GM23338 (cell line): ENCODE results near the gene RIN3. TPM values are rescaled to one million over a fixed set of nuclear protein-coding genes. Genes with fewer than 3 reads are reported as not detected.

Source experiments
- ATAC-seq: fragments of 200-7000 bp; cut with Tn5 transposase; 3 replicates; pipeline ENCODE4 v1.9.1; 2020
- DNase-seq: peaks from one replicate; pipeline ENCODE4 v3.0.0-alpha.2; 2015; ENCODE audit warnings: low spot score
- H2AFZ ChIP-seq: fragments of 200-600 bp; sonication (generic); 2 replicates; pipeline ENCODE4 v1.8.0; 2016; ENCODE audit warnings: antibody characterized with exemption, mild to moderate bottlenecking, moderate library complexity
- H3F3A ChIP-seq: fragments of 200-600 bp; sonication (generic); replicated peaks from 2 replicates; pipeline ENCODE4 v1.8.0; 2017; ENCODE audit warnings: antibody characterized with exemption, mixed run types, low read depth
- H3K27ac ChIP-seq: fragments of 200-600 bp; sonication (generic); 2 replicates; pipeline ENCODE4 v1.6.1; 2016; ENCODE audit warnings: low read depth
- H3K27me3 ChIP-seq: fragments of 200-600 bp; sonication (generic); 2 replicates; pipeline ENCODE4 v1.8.0; 2016; ENCODE audit warnings: mild to moderate bottlenecking, mixed run types, moderate library complexity; ENCODE audit not compliant: insufficient read depth
- H3K36me3 ChIP-seq: fragments of 200-600 bp; sonication (generic); 2 replicates; pipeline ENCODE4 v1.8.0; 2016; ENCODE audit warnings: mild to moderate bottlenecking; ENCODE audit not compliant: insufficient read depth
- H3K4me1 ChIP-seq: fragments of 200-600 bp; sonication (generic); 2 replicates; pipeline ENCODE4 v1.8.0; 2016; ENCODE audit warnings: mild to moderate bottlenecking, moderate library complexity; ENCODE audit not compliant: insufficient read depth
- H3K4me2 ChIP-seq: fragments of 200-600 bp; sonication (generic); 2 replicates; pipeline ENCODE4 v1.7.1; 2017; ENCODE audit warnings: mixed run types
- H3K4me3 ChIP-seq: fragments of 200-600 bp; sonication (generic); 2 replicates; pipeline ENCODE4 v1.6.1; 2016; ENCODE audit warnings: mixed run types
- H3K79me2 ChIP-seq: fragments of 200-600 bp; sonication (generic); replicated peaks from 2 replicates; pipeline ENCODE4 v1.8.0; 2017; ENCODE audit warnings: mild to moderate bottlenecking; ENCODE audit not compliant: insufficient read depth
- H3K9me2 ChIP-seq: fragments of 200-600 bp; sonication (generic); 2 replicates; pipeline ENCODE4 v1.8.0; 2017; ENCODE audit not compliant: insufficient read depth
- H4K20me1 ChIP-seq: fragments of 200-600 bp; sonication (generic); replicated peaks from 2 replicates; pipeline ENCODE4 v1.8.0; 2017; ENCODE audit warnings: mild to moderate bottlenecking; ENCODE audit not compliant: insufficient read depth
- H3K27ac Mint-ChIP-seq: 2 replicates; pipeline ENCODE4 v1.8.0; 2020; ENCODE audit warnings: inconsistent platforms, mild to moderate bottlenecking, moderate library complexity, mixed read lengths
- H3K27me3 Mint-ChIP-seq: 3 replicates; pipeline ENCODE4 v1.8.0; 2022; ENCODE audit warnings: low read depth, mild to moderate bottlenecking, moderate library complexity, mixed read lengths, inconsistent platforms; ENCODE audit not compliant: insufficient read depth, poor library complexity
- H3K36me3 Mint-ChIP-seq: 3 replicates; pipeline ENCODE4 v1.8.0; 2021; ENCODE audit warnings: low read depth, mild to moderate bottlenecking, inconsistent platforms, moderate library complexity, mixed read lengths
- H3K4me1 Mint-ChIP-seq: 3 replicates; pipeline ENCODE4 v1.8.0; 2020; ENCODE audit warnings: mild to moderate bottlenecking, inconsistent platforms, mixed read lengths
- H3K4me3 Mint-ChIP-seq: 3 replicates; pipeline ENCODE4 v1.8.0; 2021; ENCODE audit warnings: moderate library complexity, mild to moderate bottlenecking, inconsistent platforms, mixed read lengths
- H3K9me3 Mint-ChIP-seq: 3 replicates; pipeline ENCODE4 v1.8.0; 2020; ENCODE audit warnings: moderate library complexity, mild to moderate bottlenecking, inconsistent platforms, mixed read lengths
- CREB1 ChIP-seq: fragments of 250-450 bp; sonication (Bioruptor Pico); IDR thresholded peaks from 2 replicates; pipeline ENCODE4 v1.5.0; 2020; ENCODE audit warnings: low read depth, mild to moderate bottlenecking, moderate library complexity
- CTCF ChIP-seq, 2 experiments: fragments of 200-600 bp in 1 of 2; sonication (generic) in 1 of 2; conservative IDR thresholded peaks; 2 replicates each; pipeline versions ENCODE4 v1.5.1 to v1.6.1; 2016 to 2017; ENCODE audit warnings: antibody characterized with exemption in 2 of 2, low read depth in 2 of 2, mild to moderate bottlenecking in 2 of 2, moderate library complexity in 1 of 2
- ETS1 ChIP-seq: IDR thresholded peaks from 2 replicates; pipeline ENCODE4 v1.6.1; 2016; ENCODE audit warnings: antibody characterized with exemption
- EZH2 ChIP-seq: fragments of 200-600 bp; sonication (generic); IDR thresholded peaks from one replicate; pipeline ENCODE4 v1.8.0; 2017; ENCODE audit warnings: antibody characterized with exemption, mild to moderate bottlenecking, low read depth; ENCODE audit not compliant: unreplicated experiment
- EZH2phosphoT487 ChIP-seq: fragments of 200-600 bp; sonication (generic); IDR thresholded peaks from one replicate; pipeline ENCODE4 v1.8.1; 2018; ENCODE audit warnings: antibody characterized with exemption; ENCODE audit not compliant: unreplicated experiment
- JUNB ChIP-seq: IDR thresholded peaks from one replicate; pipeline ENCODE4 v1.6.1; 2016; ENCODE audit warnings: antibody characterized with exemption; ENCODE audit not compliant: unreplicated experiment
- NANOG ChIP-seq: IDR thresholded peaks from 2 replicates; pipeline ENCODE4 v1.6.1; 2016; ENCODE audit warnings: antibody characterized with exemption, borderline replicate concordance
- POLR2AphosphoS5 ChIP-seq: IDR thresholded peaks from 2 replicates; pipeline ENCODE4 v1.6.1; 2016; ENCODE audit warnings: antibody characterized with exemption, low read depth
- REST ChIP-seq: IDR thresholded peaks from one replicate; pipeline ENCODE4 v1.6.1; 2018; ENCODE audit warnings: antibody characterized with exemption; ENCODE audit not compliant: unreplicated experiment
- STAT1 ChIP-seq: IDR thresholded peaks from one replicate; pipeline ENCODE4 v1.6.1; 2016; ENCODE audit warnings: antibody characterized with exemption; ENCODE audit not compliant: unreplicated experiment
- ZNF331 ChIP-seq: fragments of 250-450 bp; sonication (Bioruptor Pico); IDR thresholded peaks from 2 replicates; pipeline ENCODE4 v1.5.0; 2020; ENCODE audit warnings: low read depth, mild to moderate bottlenecking, moderate library complexity
- polyA plus RNA-seq: library from polyadenylated mRNA; unstranded; fragments of >200 nt; fragmentation: Nextera tagmentation; extraction: Ambion mirVana; gene quantifications from 2 replicates; pipeline ENCODE4 v1.2.1, GENCODE V29; 2016
- total RNA-seq: library from RNA; depleted of rRNA; stranded (reverse); fragments of >200 nt; shearing (Covaris generic); gene quantifications from 2 replicates; pipeline ENCODE4 v1.2.3, GENCODE V29; 2014

The RIN3 gene
- total and polyA plus RNA-seq, 2 experiments from 2014 or later = 0.97 to 1.5 TPM

GRCh38 chr14:92701826-92702225 lies 188.2 kb downstream of the RIN3 start (continued):
- TF ChIP-seq ETS1 = no peak
- no peak for TF ChIP-seq POLR2AphosphoS5
- no peak for TF ChIP-seq STAT1
- no peak for TF ChIP-seq NANOG
- no peak for TF ChIP-seq REST
- no peak for TF ChIP-seq EZH2
- no peak for TF ChIP-seq JUNB
- no peak for TF ChIP-seq CREB1 (CRISPR knock-in tag)

GRCh38 chr14:92702441-92702918 lies 188.9 kb downstream of the RIN3 start:
- no peaks in the 10 kb centered on the region for H3K9me3 Mint-ChIP-seq
- peaks cover 8% of the 10 kb centered on the region; the same call in 1 of the 2 replicates for H3K36me3 ChIP-seq
- no peaks in the 10 kb centered on the region for H3K9me2 ChIP-seq
- no peaks in the 10 kb centered on the region for H3K27me3 Mint-ChIP-seq
- H3K4me2 ChIP-seq = no peak overlapping the region
- ATAC-seq (no peak), DNase-seq (no peak)
- H2AFZ ChIP-seq = no peak overlapping the region
- H4K20me1 ChIP-seq = no peaks in the 10 kb centered on the region
- no peak overlapping the region for H3K4me3 Mint-ChIP-seq
- no peak overlapping the region for H3K27ac ChIP-seq
- H3K4me1 ChIP-seq = no peaks in the 10 kb centered on the region
- no peaks in the 10 kb centered on the region for H3K4me1 Mint-ChIP-seq
- H3K79me2 ChIP-seq = no peaks in the 10 kb centered on the region
- H3K4me3 ChIP-seq = no peak overlapping the region
- no peak overlapping the region for H3K27ac Mint-ChIP-seq
- no peaks in the 10 kb centered on the region for H3F3A ChIP-seq
- H3K36me3 Mint-ChIP-seq = peaks cover 16% of the 10 kb centered on the region
- H3K27me3 ChIP-seq = no peaks in the 10 kb centered on the region
- TF ChIP-seq EZH2phosphoT487 (no peak), STAT1 (no peak), REST (no peak), ETS1 (no peak), NANOG (no peak), CREB1 (CRISPR knock-in tag) (no peak), ZNF331 (CRISPR knock-in tag) (no peak), CTCF (conservative IDR thresholded peaks at IDR 0.05; ENCODE audit: low read depth in 2 of 2) (no peak)
